ENCODE results near the gene RAET1L. TPM values are rescaled to one million over a fixed set of nuclear protein-coding genes. Genes with fewer than 3 reads are reported as not detected.

The RAET1L gene
- total RNA-seq, 2 donors from 2014 or later: not detected

DNA sequence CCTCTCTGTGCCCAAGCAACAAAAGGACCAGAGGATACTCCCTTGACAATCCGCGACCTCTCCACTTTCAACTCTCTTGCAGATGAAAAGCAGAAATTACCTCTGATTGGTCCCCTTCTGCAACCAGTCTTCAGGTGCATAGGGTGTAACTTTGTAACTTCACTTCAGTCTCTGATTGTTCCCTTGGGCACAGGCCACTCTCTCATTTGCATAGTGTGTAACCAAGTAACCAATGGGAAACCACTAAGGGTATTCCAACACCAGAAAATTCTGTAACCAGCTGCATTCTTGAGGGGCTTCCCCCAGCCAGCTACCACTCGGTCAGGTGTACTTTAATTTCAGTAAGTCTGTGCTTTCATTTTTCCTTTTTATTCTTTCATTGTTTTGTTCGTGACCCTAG is 4.4 kb upstream of the RAET1L start:
- H3K27me3 ChIP-seq (replicated peaks; ENCODE audit: insufficient read depth): peaks cover 8% of the 10 kb centered on the region
- H3K9me3 ChIP-seq: no peaks in the 10 kb centered on the region
- H3K4me1 ChIP-seq (ENCODE audit: control insufficient read depth in 1 of 2, low read depth in 2 of 2): peaks cover 3 to 8% of the 10 kb centered on the region in 2 donors
- DNase-seq (ENCODE audit: low spot score): no peak
- TF ChIP-seq, protein P1, sequence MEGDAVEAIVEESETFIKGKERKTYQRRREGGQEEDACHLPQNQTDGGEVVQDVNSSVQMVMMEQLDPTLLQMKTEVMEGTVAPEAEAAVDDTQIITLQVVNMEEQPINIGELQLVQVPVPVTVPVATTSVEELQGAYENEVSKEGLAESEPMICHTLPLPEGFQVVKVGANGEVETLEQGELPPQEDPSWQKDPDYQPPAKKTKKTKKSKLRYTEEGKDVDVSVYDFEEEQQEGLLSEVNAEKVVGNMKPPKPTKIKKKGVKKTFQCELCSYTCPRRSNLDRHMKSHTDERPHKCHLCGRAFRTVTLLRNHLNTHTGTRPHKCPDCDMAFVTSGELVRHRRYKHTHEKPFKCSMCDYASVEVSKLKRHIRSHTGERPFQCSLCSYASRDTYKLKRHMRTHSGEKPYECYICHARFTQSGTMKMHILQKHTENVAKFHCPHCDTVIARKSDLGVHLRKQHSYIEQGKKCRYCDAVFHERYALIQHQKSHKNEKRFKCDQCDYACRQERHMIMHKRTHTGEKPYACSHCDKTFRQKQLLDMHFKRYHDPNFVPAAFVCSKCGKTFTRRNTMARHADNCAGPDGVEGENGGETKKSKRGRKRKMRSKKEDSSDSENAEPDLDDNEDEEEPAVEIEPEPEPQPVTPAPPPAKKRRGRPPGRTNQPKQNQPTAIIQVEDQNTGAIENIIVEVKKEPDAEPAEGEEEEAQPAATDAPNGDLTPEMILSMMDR (IDR thresholded peaks at IDR 0.05): no peak
- no peak overlapping the region for H3K4me3 ChIP-seq
- no peak for ATAC-seq (ENCODE audit: insufficient number of reproducible peaks, low FRiP score, low read depth)
- no peak overlapping the region for H3K27ac ChIP-seq
- no peaks in the 10 kb centered on the region for H3K36me3 ChIP-seq

DNA sequence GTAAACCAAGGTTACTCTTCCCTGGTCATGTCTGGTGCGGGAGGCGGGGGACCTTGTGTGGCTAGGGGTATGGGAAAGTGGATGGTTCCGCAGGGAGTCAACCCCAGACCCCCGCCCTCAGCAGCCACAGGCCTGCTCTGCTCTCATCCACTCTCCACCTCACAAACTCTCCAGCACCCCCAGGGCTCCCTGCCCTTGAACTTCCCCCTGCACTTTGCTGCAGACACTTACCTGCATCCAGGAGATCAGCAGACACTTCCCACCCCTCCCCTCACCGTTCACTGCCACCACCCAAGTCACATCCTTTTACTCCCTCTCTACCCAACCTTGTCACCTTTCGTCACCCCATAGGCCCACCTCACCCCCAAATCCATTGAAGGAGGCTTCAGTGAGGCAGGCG is 3.9 kb upstream of the RAET1L start:
- no peaks in the 10 kb centered on the region for H3K36me3 ChIP-seq
- no peak for DNase-seq (ENCODE audit: low spot score)
- ATAC-seq (ENCODE audit: insufficient number of reproducible peaks, low FRiP score, low read depth): no peak
- no peaks in the 10 kb centered on the region for H3K9me3 ChIP-seq
- no peak overlapping the region for H3K4me3 ChIP-seq
- peaks cover 8% of the 10 kb centered on the region for H3K27me3 ChIP-seq (replicated peaks; ENCODE audit: insufficient read depth)
- H3K4me1 ChIP-seq (ENCODE audit: control insufficient read depth in 1 of 2, low read depth in 2 of 2): peaks cover 3 to 8% of the 10 kb centered on the region in 2 donors
- no peak overlapping the region for H3K27ac ChIP-seq
- TF ChIP-seq, protein P1 (IDR thresholded peaks at IDR 0.05): no peak

DNA sequence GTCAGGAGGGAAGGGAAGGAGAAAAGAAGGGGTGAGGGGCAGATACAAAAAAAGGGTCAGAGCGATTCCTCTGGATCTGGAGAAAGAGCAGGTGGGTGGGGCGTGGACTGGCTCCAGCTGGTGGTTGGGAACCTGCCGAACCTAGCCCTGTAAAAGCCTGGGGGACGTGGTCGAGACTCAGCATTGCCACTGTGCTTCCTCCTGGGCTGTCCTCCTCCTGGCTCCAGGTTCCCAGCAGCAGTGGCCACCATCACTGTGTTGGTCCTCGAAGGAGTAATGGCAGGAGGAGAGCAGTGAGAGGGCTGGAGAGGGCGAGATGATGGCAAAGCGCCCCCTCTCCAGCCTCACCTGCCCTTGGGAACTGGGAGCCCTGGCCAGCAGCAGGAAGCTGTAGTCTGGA is 3.5 kb upstream of the RAET1L start:
- TF ChIP-seq, protein P1 (IDR thresholded peaks at IDR 0.05): no peak
- ATAC-seq (ENCODE audit: insufficient number of reproducible peaks, low FRiP score, low read depth) (no peak), DNase-seq (ENCODE audit: low spot score) (no peak)
- peaks cover 8% of the 10 kb centered on the region for H3K27me3 ChIP-seq (replicated peaks; ENCODE audit: insufficient read depth)
- no peak overlapping the region for H3K4me3 ChIP-seq
- H3K27ac ChIP-seq: no peak overlapping the region
- no peaks in the 10 kb centered on the region for H3K9me3 ChIP-seq
- no peaks in the 10 kb centered on the region for H3K36me3 ChIP-seq
- H3K4me1 ChIP-seq (ENCODE audit: control insufficient read depth in 1 of 2, low read depth in 2 of 2): peaks cover 3 to 8% of the 10 kb centered on the region in 2 donors

DNA sequence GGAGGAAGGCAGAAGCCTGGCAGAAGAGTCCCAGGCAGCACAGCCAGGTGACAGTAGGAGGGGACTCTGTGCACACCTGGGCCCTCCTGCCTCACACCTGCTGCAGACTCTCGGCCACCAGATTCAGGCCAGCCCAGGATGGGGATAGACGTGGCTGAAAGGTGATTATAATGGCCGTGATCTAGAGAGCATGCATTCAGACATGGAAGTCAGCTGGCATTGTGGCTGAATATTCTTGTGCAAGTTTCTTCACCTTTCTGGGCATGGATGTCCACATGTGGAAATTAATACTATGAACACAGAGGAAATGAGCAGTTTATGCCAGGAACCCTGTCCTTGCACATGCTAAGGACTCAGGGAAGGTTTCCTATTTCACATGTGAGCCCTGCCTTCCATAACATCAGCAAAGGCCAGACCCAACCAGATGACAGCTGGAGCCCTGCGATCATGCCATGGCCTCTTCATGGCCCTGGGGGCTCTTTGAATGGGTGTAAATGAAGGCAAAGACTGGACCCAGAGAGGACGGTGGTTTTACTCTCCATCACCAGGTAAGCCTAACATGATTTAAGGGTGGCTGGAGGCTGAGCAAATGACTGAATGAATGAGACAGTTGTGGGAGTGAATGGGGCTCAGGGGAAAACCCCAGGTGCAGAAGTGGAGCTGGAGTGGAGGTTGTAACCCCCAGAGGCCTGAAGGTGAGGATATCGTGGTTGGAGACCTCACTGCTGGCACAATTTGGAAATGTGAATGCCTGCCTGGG is 2.7 kb upstream of the RAET1L start:
- Histone ChIP-seq H3K27me3 (replicated peaks; ENCODE audit: insufficient read depth) (peaks cover 8% of the 10 kb centered on the region), H3K4me1 (ENCODE audit: control insufficient read depth in 1 of 2, low read depth in 2 of 2) (peaks cover 3 to 8% of the 10 kb centered on the region in 2 donors), H3K36me3 (no peaks in the 10 kb centered on the region), H3K4me3 (no peak overlapping the region), H3K9me3 (no peaks in the 10 kb centered on the region), H3K27ac (no peak overlapping the region)
- no peak for ATAC-seq (ENCODE audit: insufficient number of reproducible peaks, low FRiP score, low read depth)
- TF ChIP-seq, protein P1 (IDR thresholded peaks at IDR 0.05): no peak
- DNase-seq (ENCODE audit: low spot score): no peak

DNA sequence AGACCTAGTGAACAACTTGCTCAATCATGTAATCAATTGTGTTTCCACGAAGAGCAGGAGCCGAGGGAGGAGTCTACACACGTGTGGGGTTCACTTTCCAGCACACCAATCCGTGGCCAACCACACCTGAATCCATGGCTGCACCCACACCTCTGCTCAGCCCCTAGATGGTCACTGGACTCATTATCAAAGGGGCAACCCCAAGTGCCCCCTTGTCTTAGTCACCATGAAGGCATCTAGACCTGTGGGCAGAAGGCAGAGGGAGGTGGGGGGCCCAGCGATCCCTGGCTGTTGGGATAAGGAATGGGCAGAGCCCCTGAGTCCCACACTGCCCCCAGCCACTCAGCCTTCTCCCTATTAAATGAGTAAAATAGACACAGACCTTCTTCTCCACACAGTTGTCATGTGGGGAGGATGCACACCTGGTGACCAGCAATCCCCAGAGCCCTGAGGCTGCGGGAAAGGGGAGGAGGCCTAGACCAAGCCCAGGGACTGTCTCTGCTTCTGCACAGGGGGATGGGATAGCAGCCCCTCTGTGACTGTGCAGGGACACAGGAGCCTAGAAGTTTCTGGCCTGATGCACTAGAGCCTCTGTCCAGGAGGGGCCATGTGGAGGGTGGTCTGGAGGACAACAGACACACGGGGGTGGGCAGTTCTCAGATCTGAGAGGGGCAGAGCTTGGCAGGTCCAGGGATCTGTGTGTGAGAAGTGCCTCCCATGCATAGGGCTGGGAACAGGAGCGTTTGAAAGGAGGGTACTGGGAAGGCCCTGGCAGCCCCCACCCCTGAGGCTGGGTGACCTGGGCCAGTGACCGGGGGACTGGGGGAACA is 1.9 kb upstream of the RAET1L start:
- ATAC-seq (ENCODE audit: insufficient number of reproducible peaks, low FRiP score, low read depth) (no peak), DNase-seq (ENCODE audit: low spot score) (no peak)
- Histone ChIP-seq H3K27ac (no peak overlapping the region), H3K9me3 (no peaks in the 10 kb centered on the region), H3K4me3 (no peak overlapping the region), H3K36me3 (no peaks in the 10 kb centered on the region), H3K4me1 (ENCODE audit: control insufficient read depth in 1 of 2, low read depth in 2 of 2) (peaks cover 3 to 8% of the 10 kb centered on the region in 2 donors), H3K27me3 (replicated peaks; ENCODE audit: insufficient read depth) (peaks cover 8% of the 10 kb centered on the region)
- TF ChIP-seq, protein P1 (IDR thresholded peaks at IDR 0.05): no peak

All from thoracic aorta (tissue), 2 donors.